CD4-positive, alpha-beta T cell treated with Interleukin-15 for 1 hour (primary cell): Measurements from ENCODE around the gene SPTB.

Experiments used
- DNase-seq: peaks from one replicate; pipeline ENCODE4 v3.0.0-alpha.2; 2020

Gene SPTB

DNA sequence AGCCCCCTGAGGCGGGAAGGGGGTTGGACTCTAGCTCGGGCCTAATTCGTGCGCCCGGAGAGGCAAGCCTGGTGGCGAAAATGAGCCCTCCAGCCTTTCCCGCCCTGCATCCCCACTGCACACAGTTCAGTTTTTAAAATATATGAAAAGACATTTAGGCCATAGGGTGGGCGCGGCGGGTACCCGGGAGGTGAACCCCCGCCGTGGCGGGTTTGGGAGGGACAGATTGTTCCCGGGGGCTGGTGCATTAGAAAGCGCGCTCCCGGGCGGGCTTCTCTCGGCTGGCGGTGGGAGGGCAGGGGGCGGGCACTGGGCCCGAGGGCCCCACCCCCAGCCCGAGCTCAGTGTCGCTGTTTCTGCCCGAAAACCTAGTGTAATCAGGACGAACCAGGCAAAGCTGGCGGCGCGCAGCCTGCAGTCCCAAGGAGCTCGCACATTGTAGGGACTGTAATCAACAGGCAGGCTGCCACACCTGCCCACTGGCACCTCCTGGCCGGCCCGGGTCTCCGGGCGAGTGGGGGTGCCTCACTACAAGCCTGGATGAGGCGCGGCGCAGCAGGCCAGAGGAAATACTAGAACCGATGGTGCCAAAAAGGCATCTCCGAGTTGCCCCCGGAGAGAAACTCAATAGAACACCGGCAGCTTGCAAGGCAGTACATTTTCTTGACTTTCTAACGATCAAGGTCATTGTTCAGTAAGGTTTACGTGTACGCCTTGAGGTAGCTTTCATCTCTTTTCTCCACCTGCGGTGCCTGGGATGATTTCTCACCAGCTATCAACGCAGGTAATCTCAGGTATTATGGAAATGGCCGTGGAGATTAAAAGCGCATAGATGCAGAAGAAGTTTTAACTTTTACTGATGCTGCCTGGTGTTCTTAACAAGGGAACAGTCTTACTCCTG is 764 bp upstream of the SPTB start:
- DNase-seq: peak; percentile 35

DNA sequence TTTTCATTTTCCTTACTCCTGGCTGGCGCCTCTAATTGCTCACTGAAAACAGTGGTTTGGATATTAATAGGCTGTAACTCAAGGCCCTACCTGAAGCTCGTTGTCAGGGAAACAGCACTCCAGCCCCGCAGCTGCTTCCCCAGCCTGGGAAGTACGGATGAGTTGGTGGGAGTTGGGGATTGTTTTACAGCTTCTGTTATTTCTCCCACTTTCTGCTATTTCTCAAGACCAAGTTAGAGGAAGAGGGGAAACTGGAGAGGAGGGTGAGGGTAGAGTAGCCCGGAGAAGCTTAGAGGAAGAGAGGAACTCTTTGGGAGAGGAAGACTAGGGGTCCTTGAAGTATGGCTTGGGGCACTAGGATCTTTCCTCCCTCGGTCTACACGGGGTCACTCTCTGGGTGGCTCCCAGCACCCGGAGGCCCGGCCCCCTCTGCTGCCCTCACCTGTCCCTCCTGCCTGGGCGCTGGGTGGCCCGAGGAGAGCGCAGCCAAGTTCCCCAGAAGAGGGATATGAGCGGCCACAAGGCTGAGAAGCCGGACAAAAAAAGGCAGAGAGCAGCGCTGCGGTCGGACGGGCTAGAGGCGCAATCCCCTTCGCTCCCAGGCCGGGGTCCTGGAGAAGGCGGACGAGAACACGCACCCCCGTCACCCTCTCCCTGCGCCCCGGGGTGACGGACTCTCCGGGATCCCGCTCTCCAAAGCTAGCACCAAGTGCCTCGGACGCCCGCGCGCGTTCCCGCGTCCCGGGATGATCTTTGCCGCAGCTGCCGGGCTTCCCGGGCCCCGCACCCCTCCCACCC is 671 bp downstream of the SPTB start:
- DNase-seq: no peak

DNA sequence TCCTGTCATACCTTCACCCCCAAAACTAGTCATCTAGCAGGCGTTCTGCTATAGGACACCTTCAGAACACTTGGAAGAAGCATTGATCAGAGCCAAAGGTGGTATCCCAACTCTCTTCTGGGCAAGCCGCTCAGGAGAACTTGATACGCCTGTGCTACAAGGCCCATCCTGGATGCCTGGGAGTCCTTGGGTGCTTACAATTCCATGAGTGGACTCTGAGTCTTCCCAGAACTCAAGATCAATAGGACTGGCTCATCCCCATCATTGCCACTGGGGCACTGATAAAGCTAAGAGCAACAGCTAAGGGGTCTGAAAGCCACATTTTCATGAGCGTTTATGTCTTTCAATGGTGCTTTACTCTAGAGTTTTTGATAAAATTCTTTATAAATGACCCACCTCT is 1.9 kb downstream of the SPTB start:
- no peak for DNase-seq

DNA sequence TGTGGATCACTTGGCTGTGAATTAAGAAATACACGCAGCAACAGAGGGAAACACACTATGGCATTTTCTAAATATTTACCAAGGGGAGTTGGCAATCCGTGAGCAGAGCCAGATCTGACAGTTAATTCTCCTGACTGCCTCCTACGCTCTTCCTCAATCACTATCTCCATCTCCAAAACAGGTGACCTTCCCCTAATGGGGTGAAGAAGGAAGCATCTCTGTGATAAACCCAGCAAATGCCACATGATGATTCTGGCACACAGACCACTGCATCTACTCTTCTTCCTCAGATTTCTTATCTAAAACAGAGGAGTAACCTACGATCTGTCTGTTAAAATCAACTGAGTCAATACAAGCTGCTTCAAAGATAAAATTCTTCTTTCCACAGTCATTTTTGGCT is 4.4 kb downstream of the SPTB start:
- no peak for DNase-seq

DNA sequence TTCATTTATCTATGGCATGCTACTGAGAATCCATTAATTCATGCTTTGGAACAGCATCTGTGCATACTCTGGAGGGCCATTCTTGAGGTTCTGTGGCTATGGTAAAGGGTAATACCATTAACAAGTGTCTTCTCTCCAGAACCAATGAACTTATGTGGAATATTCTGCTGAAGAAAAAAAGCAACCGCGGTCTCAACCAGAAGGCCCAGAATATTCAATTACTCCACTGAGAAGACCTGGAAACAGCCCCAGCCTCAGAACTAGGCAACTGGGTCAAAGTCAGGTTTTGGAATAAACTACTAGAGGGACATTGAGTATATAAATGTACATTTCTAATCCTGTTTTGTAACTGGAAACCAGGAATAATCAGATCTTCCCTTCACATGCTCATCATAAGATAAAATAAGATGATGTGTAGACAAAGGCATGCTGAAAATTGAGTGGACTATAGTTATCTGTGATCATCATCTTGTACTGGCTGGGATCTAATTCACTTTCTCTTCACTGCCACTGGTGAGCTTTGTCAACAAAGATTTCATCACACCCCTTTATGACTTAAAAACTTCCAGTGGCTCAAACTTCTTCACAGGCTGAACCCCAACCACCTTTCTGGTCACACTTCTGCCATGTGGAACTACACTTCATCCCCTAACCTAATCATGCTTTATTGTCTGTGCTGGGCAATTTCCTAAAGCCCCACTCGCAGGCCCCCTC is 6.0 kb downstream of the SPTB start:
- DNase-seq: no peak

DNA sequence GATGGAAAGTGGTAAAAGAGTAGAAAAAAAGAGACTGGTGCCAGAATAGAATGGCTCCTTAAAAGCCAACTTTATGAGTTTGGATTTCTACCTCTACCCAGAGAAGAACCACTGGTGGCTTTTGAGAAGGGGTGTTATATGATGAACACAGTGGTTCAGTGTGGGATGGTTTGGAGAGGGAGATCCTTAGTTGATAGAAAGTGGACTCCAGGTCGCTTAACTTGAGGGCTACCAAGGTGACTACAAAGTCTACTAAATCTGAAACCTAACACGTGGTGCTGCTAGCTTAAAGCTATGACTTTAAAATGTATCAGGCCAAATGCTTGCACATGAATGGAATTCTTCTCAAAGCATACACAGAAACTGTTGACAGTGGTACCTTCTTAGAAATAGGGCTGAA is 8.4 kb downstream of the SPTB start:
- no peak for DNase-seq

DNA sequence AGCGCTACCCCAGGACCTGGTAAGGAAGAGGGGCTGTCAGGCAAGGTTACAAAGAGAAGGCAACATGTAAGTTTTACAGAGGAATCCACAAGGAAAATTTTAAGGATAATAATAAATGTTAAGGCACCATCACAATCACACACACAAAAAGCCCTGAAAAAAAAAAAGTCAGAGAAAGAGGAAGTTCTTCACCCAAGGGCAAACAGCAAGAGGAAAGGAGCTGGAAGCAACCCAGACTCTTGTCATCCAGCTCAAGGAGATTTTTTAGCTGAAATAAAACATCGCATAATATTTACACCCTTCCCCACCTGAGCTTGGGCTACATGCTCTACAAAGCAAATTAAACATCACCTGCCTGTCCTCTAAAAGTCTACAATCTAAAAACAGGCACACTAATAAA is 9.5 kb downstream of the SPTB start:
- no peak for DNase-seq

DNA sequence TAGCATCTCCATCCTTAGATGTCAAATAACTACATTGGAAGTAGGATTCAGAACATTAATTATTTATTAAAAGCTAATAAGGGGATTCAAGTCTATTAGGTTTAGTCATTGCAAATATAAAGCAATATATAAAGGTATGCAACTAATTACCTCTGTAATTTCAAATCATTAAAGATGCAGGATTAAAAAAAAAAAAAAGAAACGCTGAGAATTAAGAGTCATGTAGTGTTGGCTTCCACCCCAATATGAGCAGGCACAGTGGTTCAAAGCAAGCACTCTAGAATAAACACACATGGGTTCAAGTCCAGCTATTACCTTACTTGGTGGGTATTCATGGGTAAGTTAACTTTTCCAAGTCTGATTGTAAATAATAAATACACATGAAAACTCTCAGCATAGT is 10.9 kb downstream of the SPTB start:
- DNase-seq: no peak

DNA sequence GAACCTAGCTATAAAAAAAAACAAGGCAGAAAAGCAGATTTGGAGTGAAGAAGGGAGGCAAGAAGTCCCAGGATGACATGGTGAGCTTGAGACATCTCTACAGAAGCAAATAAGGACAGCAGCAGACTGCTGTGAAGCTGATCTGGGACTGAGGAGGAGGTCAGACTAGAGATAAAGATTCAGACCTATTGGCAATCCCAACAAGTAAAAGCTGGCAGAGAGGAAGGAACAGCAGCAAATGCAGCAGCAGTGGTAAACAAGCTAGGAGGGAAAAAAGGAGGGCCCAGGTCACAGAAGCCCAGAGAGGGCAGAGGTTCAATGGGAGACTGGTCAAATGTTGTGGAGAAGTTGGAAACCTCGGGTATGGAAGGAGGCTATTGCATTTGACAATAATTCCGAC is 11.3 kb downstream of the SPTB start:
- no peak for DNase-seq

DNA sequence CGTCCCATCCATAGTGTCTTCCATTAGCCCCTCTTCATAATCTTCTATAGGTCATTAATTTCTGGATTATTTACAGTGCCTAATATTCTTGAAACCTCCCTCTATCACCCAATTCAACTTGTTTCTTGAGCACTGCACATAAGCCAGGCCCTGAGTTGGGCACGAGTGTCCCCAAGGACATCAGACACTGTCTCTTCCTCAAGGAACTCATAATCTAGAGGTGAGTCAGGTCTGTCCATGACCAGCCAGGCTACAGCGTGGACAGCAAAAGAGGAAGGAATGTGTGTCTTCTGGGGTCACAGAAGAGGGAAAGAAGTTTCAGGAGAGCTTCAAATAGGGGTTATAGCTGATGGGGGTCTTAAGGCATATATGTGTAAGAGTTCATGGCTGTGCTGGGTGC is 12.5 kb downstream of the SPTB start:
- DNase-seq: no peak

DNA sequence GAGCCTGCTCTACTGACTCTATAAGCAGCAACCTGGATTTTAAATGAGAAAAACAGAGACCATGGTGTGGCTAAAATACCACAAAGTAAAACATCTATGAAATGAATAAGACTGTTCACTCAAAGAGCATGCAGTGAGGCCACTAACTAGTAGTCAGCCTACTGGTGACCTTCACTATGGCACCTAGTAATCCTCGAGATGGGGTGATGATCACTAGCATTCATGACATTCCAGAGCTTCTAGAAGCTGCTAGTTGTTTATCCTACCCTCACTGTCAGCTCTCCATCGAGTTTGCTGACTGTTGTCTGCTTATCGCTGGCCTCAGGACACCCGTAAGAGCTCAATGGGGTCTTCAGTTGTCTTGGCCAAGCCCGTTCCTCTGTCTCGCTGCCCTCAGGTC is 13.7 kb downstream of the SPTB start:
- DNase-seq: no peak

DNA sequence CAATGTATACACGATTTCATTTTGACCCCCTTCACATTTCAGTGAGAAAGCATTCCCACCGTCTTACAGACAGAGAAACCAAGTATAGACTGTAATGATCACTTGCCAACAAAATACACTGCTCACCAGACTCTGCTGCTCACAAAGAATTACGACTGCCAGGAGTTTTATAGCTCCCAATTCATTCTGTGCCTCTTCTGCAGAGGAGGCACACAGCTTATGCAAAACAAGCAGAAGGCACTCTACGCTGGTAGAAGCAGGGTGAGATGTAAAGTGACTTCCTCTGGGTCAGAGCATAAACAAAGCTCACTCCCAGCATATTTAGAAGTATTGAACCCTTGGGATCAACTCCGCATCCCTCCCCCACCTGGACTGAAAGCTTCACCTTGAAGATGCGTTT is 14.6 kb downstream of the SPTB start:
- DNase-seq: no peak

DNA sequence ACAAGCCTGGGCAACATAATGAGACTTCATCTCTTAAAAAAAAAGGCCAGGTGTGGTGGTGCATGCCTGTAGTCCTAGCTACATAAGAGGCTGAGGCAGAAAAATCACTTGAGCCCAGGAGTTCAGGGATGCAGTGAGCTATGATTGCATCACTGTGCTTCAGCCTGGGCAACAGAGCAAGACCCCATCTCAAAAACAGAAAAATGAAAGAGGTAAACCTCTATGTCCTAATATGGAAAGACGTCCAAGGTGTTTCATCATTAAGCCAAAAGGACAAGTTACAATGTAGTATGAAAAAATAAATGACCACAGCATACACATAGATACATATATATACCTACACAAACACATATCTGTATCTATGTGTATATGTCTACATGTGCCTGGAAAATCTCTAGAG is 15.4 kb downstream of the SPTB start:
- no peak for DNase-seq

DNA sequence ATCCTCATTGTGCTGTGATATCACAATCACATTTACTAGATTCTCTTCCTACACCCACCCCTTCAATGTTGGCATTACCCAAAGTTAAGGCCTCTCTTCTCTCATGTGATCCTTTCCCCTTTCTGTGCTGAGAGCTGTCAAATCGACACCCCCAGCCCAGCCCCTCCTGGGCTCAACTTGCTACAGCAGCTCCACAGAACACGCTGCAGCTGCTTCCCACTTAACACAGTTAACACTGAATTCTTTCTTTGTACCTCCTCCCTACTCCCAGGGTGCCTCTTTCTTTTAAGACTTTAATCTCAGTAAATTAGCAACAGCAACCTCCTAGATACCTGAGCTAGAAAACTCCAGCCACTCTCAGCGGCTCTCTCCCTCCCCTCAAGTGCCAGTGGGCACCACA is 17.8 kb downstream of the SPTB start:
- DNase-seq: no peak

DNA sequence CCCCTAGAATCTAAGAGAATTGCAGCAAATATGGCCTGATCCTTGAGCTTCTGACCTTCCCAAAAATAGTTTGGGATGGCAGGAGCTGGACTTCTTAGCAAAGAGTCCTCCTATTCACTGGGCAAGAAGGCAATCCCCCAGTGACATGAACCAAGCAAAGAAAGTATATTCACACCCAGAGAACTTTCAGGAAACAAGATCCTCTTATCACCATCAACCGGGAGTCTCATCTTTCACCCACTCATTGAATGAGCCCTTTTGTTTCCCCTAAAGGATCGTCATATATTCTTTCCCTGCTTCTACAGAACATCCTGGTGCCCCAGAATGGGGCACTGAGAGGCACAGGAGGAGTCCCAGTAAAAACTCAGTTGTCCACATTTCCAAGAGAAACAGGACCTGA is 19.7 kb downstream of the SPTB start:
- DNase-seq: no peak

DNA sequence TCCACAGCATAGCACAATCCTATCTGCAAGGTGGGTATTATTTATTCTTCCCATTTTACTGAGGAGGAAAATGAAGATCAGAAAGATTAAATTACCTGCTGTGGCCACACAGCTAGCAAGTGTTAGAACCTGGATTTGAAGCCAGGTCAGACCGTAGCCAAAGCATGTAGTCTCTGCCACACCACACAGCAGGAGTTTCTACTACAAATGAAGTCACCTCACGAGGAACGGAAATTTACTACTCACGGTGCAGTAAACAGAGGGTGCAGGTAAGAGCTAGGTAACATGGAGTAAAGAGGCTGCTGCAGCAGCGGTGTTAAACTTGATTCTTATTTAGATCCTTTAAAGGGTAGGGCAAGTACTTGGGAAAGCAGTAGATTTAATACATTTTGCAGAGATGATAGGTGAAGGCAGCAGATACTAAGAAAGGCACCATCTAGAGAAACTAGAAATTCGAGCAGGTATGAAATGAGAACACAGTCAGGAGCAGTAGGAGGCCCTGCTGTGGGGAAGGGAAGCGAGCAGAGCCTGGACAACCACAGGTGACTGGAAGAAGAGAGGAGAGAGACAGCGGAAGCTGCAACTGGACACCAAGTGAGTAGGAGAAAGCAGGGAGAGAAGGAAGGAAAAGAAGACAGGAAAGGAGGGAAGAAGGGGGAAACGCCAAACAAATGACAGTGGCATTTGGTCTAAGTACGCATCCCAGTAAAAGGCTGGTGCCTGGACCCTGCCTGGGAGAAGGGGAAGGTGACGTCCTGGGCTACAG is 21.5 kb downstream of the SPTB start:
- DNase-seq: no peak

DNA sequence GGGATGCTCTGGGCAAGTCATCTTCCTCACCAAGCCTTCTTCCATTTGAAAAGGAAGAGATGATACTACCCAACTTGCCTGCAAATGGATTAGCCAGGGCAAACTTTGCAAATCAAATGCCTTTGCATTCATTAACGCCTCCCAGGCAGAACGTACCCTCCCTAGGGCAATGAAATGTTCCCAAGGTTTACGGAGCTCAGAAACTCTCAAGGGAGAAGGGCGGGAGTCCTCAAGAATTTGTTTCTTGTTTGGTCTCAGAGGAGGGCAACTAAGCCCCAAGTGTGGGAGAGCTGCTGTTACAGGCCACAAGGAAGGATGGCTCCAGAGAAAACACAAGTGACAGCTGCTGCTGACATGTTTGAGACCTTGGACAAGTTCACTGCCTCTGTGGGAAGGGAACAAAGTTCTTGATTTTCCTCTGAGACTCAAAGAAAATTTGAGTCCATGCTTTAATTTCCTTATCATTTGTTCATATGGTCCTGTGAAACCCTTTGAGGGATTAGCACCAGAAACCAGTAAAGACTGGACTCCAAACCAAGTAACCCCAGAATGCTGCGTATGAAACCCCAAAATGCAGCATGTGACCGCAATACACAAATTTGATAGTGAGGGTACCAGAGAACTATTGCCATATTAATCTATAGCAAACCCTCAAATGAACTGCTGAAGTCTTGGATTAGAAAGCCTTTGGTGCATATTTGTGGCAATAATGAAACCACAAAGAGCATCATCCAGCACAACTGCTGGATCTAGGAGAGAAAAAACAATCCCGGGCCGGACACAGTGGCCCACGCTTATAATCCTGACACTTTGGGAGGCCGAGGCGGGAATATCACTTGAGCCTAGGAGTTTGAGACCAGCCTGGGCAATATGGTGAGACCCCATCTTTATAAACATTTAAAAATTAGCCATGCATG is 22.9 kb downstream of the SPTB start:
- DNase-seq: no peak

DNA sequence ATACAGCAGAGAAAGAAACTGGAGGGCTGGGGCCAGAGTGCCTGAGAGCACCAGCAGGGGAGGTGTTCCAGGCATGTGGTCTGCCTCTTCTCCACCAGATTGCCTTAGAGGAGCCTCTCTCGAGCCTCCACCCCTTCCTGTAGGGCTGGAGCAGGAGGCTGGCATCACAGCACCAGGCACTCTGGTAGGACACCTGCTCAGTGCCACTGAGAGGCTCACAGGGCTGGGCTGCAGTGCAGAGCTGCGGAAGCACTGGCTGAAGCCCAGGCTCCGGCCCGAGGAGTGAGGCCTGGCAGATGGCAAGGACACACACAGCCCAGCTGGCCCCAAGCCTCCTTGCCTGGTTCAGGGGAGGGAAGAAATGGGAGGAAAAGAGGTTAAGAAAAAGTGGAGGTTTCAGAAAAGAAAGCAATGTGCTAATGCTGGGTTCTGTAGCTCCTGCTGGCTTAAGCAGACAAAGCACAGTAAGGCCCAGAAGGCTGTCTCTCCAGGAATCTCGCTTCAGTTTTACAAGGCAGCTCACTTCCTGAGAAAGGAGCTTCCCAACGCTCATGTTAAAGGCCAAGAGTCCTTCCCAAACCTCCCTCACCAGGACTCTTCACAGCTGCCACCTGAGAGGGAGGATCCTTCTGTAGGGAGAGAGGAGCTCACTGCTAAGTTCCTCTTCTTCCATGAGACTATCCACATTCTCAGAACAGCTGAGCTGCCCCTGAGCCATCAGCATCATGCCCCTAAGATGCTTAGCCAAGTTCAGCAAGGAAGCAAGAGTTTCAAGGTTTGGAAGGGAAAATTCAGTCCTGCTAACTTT is 23.8 kb downstream of the SPTB start:
- DNase-seq: no peak

DNA sequence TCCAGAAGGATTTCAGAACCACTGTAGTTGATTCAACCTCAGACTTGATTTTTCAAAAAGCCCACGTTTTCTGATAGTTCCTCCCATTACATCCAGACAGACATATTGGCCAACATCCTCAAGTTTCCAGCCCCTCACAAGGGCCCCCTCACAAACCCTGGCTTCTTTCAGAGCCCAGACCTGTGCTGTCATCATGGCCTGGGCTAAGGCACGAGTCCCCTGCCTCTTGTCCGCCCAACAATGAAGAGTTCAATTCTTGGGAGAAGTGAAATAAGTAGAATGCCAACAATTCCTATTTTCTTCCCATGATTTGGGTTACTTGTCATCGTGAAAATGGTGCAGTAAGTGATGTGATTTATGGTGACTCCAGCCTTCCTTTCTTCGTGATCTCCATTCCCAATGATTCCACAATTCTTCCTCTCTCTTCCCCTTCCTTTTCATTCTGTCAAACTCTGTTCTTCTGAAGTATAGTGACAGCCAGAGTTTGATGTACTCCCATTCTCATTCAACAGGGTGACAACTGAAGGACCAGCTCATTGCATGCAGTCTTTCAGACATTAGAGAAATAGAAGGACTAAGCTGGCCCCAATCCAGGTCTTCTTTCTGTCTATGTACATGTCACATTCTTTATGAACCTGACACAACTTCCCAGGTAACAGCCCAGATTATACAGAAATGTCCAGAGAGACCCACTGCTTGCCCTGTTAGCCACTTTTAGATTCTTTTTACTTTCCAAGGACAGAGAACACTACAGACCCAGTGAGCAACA is 29.2 kb downstream of the SPTB start:
- no peak for DNase-seq

DNA sequence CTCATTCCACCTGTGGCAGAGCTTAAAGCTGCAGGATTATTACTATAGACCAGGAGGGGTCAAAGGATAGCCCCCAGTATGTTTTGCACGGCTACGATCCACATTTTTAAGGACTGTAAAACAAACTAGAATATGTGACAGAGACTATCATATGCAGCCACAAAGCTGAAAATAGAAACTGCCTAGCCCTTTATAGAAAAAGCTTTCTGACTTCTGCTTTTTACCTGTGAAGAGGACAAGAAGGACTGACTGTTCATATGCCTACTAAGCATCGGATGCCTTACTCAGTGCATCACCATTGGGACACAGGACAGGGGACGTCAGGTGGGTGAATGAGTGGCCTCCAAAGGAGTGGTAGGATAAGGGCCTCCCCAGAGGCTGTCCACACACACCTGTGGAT is 29.8 kb downstream of the SPTB start:
- no peak for DNase-seq
